GM18499 (cell line): Measurements from ENCODE around the gene WAS.
A peak's percentile ranks its signal among the peaks of the same experiment; 100 is the strongest.
"Not testable (repeated sequence)": the region's sequence is repeated elsewhere in the genome, so short reads cannot be mapped to it uniquely, and the experiment has no call there.

Source experiments
- ATAC-seq: cut with Tn5 transposase; IDR thresholded peaks from one replicate; pipeline ENCODE4 v1.9.1; 2021; ENCODE audit warnings: moderate number of reproducible peaks; ENCODE audit not compliant: insufficient read depth, unreplicated experiment

The WAS gene

DNA sequence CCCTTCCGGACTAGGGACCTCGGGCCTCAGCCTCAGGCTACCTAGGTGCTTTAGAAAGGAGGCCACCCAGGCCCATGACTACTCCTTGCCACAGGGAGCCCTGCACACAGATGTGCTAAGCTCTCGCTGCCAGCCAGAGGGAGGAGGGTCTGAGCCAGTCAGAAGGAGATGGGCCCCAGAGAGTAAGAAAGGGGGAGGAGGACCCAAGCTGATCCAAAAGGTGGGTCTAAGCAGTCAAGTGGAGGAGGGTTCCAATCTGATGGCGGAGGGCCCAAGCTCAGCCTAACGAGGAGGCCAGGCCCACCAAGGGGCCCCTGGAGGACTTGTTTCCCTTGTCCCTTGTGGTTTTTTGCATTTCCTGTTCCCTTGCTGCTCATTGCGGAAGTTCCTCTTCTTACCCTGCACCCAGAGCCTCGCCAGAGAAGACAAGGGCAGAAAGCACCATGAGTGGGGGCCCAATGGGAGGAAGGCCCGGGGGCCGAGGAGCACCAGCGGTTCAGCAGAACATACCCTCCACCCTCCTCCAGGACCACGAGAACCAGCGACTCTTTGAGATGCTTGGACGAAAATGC, at the start of gene WAS:
Gene WAS, plus strand, starts transcription at position 389 of the 572 bp plus-strand sequence. Its CDS starts 55 bp downstream, at position 444.
- ATAC-seq = peak; percentile 73

GRCh38 chrX:48636301-48636700, 47.3 kb upstream of the WAS start:
- ATAC-seq = no peak

DNA sequence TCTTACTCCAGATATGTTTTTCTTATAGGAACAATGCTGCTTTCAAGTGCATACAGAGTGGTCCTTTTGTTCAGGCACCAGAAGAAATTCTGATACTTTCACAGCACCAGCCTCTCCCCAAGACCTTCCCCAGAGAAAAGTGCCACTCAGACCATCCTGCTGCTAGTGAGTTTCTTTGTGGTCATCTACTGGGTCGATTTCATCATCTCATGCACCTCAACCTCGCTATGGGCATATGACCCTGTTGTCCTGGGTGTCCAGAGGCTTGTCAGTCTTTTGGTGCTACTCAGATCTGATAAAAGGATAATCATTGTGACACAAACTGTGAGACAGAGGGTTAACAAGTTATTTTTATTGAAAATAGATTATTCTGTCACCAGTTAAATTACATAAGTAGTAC, 46.8 kb upstream of the WAS start:
- ATAC-seq = no peak

- ATAC-seq = no peak
These were observed 37.9 kb upstream of the WAS start for GRCh38 chrX:48645669-48646068.

DNA sequence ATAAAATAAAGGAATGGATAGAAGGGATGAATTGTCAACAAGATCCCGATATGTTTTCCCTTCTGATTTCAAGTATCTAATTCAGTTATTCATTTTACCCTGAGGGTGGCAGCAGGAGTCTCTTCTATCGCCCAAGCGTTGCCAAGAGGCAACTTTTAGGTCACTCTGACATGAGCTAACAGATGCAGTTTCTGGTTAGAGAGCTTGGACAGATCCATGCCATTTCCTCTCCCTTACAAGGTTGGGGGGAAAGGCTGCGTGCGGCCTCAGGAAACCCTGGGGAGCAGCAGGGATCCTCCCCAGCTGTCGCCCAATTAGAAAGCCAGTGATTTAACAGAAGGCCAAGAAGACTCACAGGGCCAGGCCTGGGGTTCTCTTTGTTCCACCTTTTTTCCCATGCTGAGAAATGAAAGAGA, 35.3 kb upstream of the WAS start:
- ATAC-seq = no peak

- ATAC-seq = no peak
These were observed 34.5 kb upstream of the WAS start for GRCh38 chrX:48649102-48649501.

GRCh38 chrX:48652055-48652579, 31.5 kb upstream of the WAS start:
- ATAC-seq = not testable (repeated sequence)

GRCh38 chrX:48654746-48655145, 28.9 kb upstream of the WAS start:
- not testable (repeated sequence) for ATAC-seq

GRCh38 chrX:48659686-48660085, 23.9 kb upstream of the WAS start:
- ATAC-seq = not testable (repeated sequence)

DNA sequence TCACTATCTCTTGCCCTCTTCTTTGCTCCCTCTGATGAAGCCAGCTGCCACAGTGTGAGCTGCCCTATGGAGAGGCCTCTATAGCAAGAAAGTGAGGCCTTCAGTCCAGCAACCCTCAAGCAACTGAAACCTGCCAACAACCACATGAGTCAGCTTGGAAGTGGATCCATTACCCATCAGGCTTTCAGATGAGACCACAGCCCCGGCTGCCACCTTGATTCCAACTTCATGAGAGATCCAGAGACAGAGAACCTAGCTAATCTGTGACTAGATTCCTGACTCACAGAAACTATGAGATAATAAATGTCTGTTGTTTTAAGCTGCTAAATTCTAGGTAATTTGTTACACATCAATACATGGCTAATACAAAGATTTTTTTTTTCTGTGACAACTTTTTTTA, 20.4 kb upstream of the WAS start:
- no peak for ATAC-seq

DNA sequence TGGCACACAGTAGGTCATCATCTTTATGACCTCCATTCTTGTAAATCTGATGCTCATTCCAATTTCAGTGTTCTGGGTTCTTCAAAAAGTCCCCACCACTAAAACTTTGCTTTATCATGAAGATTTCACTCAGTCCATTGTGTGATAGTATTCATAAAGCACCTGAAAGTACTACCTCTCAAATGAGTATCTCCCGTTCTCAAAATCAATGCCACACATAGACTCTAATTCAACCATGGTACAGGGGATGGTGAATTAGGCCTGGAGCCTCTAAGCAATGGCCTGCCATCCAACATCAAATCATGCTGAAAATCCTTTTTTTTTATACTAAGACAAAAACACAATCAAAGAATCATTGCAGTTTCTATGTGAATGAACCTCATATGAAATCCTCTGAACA, 19.4 kb upstream of the WAS start:
- no peak for ATAC-seq

DNA sequence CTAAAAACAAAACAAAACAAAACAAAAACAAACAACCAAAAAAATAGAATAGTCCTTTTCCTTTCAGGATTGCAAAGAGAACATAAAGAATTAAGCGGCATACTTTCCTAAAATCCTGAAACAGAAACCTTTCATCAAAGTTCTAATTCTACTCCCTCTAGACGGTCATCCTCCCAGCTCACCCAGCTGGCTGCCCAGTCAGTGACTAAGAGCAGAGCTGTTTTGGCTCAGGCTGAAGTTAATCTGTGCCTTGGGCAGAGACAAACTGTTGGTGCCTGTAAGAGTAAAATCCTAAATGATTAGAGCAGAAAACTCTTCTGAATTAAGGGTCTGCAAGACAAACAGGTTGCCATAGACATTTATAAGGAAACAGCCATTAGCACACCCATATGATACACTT, 17.6 kb upstream of the WAS start:
- ATAC-seq = no peak

DNA sequence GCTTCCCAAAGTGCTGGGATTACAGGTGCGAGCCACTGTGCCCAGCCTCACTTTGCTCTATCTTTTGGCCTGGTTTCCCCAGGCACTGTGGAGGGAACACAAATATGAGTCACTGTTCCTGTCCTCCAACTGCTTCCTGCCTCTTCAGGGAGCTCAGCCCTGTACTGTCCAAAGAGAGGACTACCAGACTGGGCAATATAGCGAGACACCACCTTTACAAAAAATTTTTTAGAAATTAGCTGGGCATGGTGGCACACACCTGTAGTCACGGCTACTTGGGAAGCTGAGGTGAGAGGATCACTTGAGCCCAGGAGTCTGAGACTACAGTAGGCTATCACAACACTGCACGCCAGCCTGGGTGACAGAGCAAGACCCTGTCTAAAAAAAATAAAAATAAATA, 16.9 kb upstream of the WAS start:
- ATAC-seq = no peak

DNA sequence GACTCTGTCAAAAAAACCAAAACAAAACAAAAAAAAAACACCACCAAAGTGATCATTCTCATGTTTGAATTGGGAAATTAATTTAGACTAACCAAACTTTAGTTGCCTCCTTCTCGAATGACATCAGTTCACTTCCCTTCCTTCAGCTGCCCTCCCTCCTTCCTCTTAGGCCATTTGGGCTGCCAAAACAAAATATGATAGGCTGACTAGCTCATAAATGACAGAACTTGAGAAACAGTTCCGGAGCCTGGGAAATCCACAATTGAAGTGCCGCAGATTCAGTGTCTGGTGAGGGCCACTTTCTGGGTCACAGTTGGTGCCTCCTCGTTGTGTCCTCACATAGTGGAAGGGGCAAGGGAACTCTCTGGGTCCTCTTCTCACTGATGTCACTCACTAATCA, 16.1 kb upstream of the WAS start:
- no peak for ATAC-seq

DNA sequence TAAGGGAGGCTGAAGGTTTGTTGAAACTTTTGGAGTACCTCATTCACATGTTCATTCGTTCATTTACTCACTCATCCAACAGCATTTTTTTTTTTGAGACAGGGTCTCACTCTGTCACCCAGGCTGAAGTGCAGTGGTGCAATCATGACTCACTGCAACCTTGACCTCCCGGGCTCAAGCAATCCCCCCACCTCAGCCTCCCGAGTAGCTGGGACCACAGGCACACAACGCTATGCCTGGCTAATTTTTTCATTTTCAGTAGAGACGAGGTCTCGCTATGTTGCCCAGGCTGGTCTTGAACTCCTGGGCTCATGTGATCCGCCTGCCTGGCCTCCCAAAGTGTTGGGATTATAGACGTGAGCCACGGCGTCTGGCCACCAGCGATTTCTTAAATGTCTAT, 15.4 kb upstream of the WAS start:
- not testable (repeated sequence) for ATAC-seq

- ATAC-seq = peak; percentile 66
These were observed 7.3 kb upstream of the WAS start for GRCh38 chrX:48676106-48676892.

- ATAC-seq = no peak
These were observed 6.7 kb upstream of the WAS start for GRCh38 chrX:48676893-48677270.

DNA sequence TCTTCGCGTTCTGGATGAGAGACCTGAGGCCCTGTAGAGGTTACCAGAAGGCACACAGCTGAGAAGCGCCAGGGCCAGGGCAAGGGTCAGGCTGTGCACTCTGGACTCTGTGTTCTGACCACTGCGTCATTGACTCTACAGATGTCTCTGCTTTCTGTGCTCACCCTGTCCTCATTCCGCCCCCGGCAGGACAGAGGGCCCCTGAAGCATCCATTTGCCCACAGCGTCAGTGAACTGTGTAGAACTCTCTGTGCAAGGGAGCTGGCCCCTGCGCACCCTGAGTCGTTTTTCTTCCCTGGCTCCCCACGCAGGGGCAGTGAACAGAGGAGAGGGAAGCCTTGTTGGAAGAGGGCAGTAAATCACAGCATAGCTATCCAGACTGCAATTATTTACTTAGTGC, 6.1 kb upstream of the WAS start:
- ATAC-seq = no peak

DNA sequence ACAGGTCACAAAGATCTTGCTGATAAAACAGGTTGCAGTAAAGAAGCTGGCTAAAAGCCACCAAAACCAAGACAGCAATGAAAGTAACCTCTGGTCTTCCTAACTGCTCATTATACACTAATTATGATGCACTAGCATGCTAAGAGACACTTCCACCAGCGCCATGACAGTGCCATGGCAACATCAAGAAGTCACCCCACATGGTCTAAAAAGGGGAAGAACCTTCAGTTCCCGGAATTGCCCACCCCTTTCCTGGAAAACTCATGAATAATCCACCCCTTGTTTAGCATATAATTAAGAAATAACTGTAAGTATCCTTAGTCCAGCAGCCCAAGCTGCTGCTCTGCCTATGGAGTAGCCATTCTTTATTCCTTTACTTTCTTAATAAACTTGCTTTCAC, 3.1 kb upstream of the WAS start:
- not testable (repeated sequence) for ATAC-seq

- ATAC-seq = not testable (repeated sequence)
These were observed 2.7 kb upstream of the WAS start for GRCh38 chrX:48680925-48681324.

- ATAC-seq = no peak
These were observed 1.9 kb upstream of the WAS start for GRCh38 chrX:48681539-48682183.
